Left ventricle myocardium inferior (tissue), 1 donor: Measurements from ENCODE around the gene ABCA2. TPM values are rescaled to one million over a fixed set of nuclear protein-coding genes. Genes with fewer than 3 reads are reported as not detected.

ENCODE experiments used
- DNase-seq: peaks from one replicate; pipeline ENCODE4 v3.0.0-alpha.2; 2020
- H3K27ac ChIP-seq: fragments of 200-600 bp; replicated peaks from 2 replicates; pipeline ENCODE4 v1.8.0; 2021
- H3K27me3 ChIP-seq: fragments of 200-600 bp; 2 replicates; pipeline ENCODE4 v1.8.0; 2021; ENCODE audit warnings: low read depth
- H3K36me3 ChIP-seq: fragments of 200-600 bp; 2 replicates; pipeline ENCODE4 v1.8.0; 2021
- H3K4me1 ChIP-seq: fragments of 200-600 bp; 2 replicates; pipeline ENCODE4 v1.8.0; 2021
- H3K4me3 ChIP-seq: fragments of 200-600 bp; 2 replicates; pipeline ENCODE4 v1.8.0; 2021; ENCODE audit warnings: mild to moderate bottlenecking, moderate library complexity
- H3K9me3 ChIP-seq: fragments of 200-600 bp; replicated peaks from 2 replicates; pipeline ENCODE4 v1.8.0; 2021
- intact Hi-C: fragments of 100-400 bp; cut with micrococcal nuclease; formaldehyde crosslinking; loops from one replicate; pipeline ENCODE4 v1.11.0; 2022
- total RNA-seq: library from RNA; stranded (reverse); fragmentation: NEBNext Ultra II Directional; extraction: Animal tissue kit (Norgen Biotek cat#: 25700); gene quantifications from one replicate; pipeline ENCODE4 v1.2.1, GENCODE V29; 2021
- TF ChIP-seq, protein P1 (sequence below): fragments of 200-600 bp; IDR thresholded peaks from 2 replicates; pipeline ENCODE4 v1.8.0; 2021; ENCODE audit warnings: antibody characterized with exemption, mild to moderate bottlenecking, borderline replicate concordance
- donor health status: DM: no; HTN: yes; CAD: no; lungs with severe emphysema.

Gene ABCA2
- total RNA-seq, 1 donor from 2014 or later, result 29.9 TPM

DNA sequence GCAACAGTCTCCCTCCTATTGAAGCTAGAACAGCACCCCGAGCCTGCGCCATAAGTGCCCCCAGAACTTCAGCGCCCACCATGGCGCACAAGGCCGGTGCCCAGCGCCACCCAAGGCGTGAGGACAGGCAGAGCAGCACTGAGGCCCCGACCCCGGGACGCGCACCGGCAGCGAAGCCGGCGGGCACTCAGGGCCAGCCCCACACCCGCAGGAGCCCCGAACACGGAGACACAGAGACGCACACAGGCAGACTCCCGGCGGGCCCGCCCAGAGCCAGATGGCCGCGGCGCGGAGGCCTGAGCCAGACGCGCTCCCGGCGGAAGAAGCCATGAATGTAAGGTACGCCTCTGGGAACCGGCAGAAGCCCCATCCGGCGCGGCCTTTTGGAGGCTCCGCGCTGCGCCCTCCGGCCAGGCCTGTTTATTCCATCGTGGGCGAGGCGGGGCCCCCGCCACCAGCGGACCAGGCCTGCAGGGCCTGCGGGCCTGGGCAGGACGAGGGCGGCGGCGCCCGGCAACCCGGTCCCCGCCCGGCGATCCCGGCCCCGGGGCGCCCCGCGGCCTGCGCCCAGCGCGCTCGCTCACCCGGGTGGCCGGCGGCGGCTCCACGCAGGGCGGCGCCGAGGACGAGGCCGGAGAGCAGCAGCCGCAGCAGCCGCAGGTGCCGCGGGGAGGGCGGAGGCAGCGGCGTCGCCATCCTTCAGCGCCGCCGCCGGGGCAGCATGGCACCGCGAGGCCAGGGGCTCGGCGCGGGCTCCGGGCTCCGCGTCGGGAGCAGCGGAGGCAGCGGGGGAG is 17.5 kb upstream of the ABCA2 start:
- intact Hi-C loops, result no loop called here
- DNase-seq, result no peak

DNA sequence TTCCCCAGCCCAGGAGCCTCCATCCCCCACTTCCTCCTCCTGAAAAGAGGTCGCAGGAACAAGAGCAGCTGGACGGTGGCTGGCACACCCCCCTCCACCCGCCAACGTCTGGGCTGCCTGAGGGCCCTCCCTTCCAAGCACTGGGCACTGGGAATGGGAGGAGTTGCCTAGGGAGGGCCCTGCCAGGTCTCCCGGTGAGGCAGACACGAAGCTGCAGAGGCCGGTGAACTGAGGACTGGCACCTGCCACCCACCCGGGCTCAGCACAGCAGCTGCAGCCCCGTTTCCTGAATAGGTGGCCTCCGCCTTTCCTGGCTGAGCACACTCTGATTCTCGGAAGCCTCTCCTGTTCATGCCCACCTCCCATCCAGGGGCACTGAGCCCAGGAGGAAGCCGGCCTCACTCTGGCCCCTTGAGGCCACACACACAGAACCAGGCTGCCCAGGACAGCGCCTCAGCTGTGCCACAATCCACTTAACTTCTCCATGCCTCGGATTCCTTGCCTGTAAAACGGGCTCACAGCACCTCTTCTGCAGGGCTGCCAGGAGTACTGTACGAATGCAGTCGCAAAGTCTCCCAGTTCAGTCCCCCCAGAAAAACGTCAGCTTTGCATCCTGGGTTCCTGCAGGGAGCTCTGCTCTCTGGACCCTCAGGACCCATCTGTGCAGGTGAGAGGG is 16.6 kb upstream of the ABCA2 start:
- intact Hi-C loops, result no loop called here
- no peak for DNase-seq
- Histone ChIP-seq H3K36me3 (peaks cover 24% of the 10 kb centered on the region), H3K27me3 (peaks cover 30% of the 10 kb centered on the region), H3K4me3 (peak overlapping the region; percentile 80), H3K27ac (peak overlapping the region; percentile 93), H3K9me3 (no peaks in the 10 kb centered on the region), H3K4me1 (peaks cover 69% of the 10 kb centered on the region)
- TF ChIP-seq, protein P1, sequence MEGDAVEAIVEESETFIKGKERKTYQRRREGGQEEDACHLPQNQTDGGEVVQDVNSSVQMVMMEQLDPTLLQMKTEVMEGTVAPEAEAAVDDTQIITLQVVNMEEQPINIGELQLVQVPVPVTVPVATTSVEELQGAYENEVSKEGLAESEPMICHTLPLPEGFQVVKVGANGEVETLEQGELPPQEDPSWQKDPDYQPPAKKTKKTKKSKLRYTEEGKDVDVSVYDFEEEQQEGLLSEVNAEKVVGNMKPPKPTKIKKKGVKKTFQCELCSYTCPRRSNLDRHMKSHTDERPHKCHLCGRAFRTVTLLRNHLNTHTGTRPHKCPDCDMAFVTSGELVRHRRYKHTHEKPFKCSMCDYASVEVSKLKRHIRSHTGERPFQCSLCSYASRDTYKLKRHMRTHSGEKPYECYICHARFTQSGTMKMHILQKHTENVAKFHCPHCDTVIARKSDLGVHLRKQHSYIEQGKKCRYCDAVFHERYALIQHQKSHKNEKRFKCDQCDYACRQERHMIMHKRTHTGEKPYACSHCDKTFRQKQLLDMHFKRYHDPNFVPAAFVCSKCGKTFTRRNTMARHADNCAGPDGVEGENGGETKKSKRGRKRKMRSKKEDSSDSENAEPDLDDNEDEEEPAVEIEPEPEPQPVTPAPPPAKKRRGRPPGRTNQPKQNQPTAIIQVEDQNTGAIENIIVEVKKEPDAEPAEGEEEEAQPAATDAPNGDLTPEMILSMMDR, result no peak

More for the DNA sequence above, 17.5 kb upstream of the ABCA2 start:
- Histone ChIP-seq H3K9me3 (no peaks in the 10 kb centered on the region), H3K4me1 (peaks cover 69% of the 10 kb centered on the region), H3K27ac (peak overlapping the region; percentile 93), H3K4me3 (peak overlapping the region; percentile 80), H3K27me3 (peaks cover 37% of the 10 kb centered on the region), H3K36me3 (peaks cover 15% of the 10 kb centered on the region)
- TF ChIP-seq, protein P1, result no peak

DNA sequence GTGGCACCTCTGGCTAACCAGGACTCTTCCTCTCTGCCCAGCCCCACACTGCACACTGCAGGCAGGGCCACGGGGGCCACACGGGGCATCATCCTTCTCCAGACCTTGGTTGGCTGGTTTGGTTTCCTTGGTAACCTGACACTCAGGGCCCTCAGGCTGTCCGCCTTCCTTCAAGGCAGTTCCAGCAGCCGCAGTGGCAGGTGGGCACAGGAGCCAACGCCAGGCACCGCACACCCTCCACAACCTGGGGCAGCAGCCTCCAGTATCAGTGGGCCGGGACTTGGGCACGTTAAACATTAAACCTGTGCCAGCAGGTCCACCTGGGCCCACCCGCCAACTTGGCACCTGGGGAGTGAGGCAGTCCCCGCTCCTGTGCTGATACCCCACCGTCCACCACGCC is 16.0 kb upstream of the ABCA2 start:
- Histone ChIP-seq H3K27ac (peak overlapping the region; percentile 93), H3K4me3 (peak overlapping the region; percentile 80), H3K27me3 (peaks cover 24% of the 10 kb centered on the region), H3K36me3 (peaks cover 30% of the 10 kb centered on the region), H3K9me3 (no peaks in the 10 kb centered on the region), H3K4me1 (peaks cover 64% of the 10 kb centered on the region)
- no peak for DNase-seq
- TF ChIP-seq, protein P1, result no peak
- intact Hi-C loops, result no loop called here

DNA sequence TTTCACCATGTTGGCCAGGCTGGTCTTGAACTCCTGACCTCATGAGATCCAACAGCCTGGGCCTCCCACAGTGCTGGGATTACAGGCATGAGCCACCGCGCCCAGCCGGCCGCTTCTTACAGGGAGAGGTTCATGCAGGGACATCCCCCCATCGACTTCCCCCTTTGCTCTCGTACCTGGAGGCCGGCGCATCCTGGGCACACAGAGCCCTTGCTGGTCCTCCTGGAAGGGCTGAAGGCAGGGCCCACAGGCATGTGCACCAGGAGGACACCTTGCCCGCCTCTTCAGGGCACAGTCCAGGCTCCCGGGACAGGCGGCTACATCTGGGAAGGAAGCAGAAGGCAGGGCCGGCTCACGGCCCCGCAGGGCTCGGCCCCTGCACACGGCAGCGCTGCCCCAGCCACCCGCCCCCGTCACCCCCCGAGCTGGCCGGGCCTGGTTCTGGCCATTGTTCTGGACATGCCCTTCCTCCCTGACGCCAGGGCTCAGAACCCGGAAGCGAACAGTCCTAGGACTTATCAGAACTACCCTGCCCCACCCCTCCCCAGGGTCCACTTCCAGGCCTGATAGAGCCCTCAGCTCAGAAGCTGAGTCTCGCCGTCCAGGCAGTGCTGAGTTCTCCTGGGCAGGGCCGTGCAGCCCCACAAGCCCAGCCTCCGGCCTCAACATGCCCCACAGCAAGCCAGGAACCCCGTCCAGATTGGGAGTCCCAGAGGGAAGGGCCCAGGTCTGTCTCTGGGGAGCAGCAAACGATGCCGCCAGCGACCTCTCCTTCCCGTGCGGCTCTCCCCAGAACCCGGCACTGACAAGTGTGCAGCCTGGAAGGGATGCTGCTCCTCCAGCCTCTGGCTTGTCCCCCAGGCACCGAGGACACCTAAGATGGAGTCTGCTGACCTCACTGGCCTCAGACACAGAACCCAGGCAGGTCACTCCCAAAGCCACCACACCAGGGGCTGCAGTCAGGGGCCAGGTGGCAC is 15.0 kb upstream of the ABCA2 start:
- peak overlapping the region; percentile 93 for H3K27ac ChIP-seq
- peaks cover 36% of the 10 kb centered on the region for H3K36me3 ChIP-seq
- H3K4me1 ChIP-seq, result peaks cover 59% of the 10 kb centered on the region
- H3K9me3 ChIP-seq, result no peaks in the 10 kb centered on the region
- intact Hi-C loops, result no loop called here
- H3K4me3 ChIP-seq, result peak overlapping the region; percentile 80
- peak; percentile 67 for DNase-seq
- peaks cover 14% of the 10 kb centered on the region for H3K27me3 ChIP-seq
- TF ChIP-seq, protein P1, result no peak

DNA sequence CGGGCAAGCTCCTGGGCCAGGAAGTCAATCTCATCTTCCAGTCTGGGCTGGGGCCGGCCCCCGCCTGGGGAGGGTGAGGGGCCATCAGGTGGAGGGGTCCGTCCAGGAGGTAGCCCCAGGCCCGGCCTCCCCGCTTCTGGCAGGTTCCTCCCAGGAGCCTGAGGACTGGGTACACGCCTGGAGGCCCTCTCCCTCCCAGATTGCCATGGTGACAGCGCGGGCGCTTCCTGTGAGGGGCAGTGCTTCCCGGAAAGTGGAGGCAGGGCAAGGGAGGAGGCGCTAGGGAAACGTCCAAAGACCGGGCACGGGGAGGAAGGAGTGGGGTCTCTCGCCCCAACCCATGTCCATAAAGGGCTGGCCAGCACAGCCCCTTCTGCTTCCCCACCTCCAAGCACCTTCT is 13.1 kb upstream of the ABCA2 start:
- peak overlapping the region; percentile 93 for H3K27ac ChIP-seq
- intact Hi-C loops, result no loop called here
- no peak for DNase-seq
- H3K4me1 ChIP-seq, result peaks cover 53% of the 10 kb centered on the region
- TF ChIP-seq, protein P1, result no peak
- no peaks in the 10 kb centered on the region for H3K9me3 ChIP-seq
- no peak overlapping the region for H3K4me3 ChIP-seq
- H3K27me3 ChIP-seq, result no peaks in the 10 kb centered on the region
- peaks cover 39% of the 10 kb centered on the region for H3K36me3 ChIP-seq
